Measurements from ENCODE around the gene GMPR. TPM values are rescaled to one million over a fixed set of nuclear protein-coding genes. Genes with fewer than 3 reads are reported as not detected.

Gene GMPR
- total RNA-seq, 1 experiment from 2014 or later, result 2.0 TPM

DNA sequence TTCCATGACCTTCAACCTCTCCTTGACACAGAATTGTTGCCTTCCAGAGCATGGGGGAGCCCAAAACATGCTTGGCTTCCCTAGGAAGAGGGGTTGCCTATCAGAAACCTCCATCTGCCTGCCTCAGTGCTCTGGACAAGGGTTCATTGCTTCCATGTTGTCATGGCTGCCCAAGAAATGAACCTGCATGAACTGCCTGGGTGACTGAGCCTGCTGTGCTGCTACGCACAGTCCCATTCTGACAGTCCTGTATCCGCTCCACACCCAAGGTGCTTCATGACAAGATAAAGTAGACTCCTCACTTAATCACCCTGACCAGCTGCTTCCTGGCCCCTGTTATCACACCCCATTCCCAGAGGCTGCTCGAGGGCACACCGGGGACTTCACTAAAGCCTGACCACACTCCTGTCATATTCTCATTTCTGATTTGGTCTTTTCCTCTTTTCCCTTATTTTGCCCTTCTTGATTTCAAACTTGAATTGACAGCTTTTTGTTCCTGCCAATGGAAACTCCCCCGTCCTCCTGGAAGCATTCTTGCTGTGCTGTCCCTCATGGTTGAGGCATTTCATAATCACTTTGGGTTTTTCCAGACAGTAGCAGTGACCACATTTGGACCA is 31.9 kb downstream of the GMPR start:
- H3K4me1 ChIP-seq (replicated peaks; ENCODE audit: insufficient read depth), result no peaks in the 10 kb centered on the region
- CTCF ChIA-PET, result no interaction called here
- BruUV-seq (replicated peaks), result no TSS peak

DNA sequence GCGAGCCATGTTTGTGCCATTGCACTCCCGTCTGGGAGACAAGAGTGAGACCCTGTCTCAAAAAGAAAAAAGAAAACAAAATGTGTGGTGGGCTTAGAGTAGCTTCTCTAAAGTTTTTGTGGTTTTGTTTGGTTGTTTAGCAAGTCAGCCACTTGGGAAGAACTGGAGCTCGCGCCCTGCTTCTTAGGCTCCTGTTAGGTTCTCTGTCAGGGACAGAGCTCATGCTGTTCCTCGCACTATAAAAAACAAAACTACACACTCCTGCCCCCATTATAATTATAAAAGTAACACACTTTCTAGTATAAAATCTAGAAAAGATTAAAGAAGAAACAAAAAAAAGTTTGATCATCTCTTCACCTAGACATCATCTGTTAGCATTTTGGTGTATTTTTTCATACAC is 33.0 kb downstream of the GMPR start:
- Histone ChIP-seq H3K9me2 (ENCODE audit: insufficient read depth) (no peaks in the 10 kb centered on the region), H3K9me3 (ENCODE audit: insufficient read depth, low read depth) (no peaks in the 10 kb centered on the region), H3K4me1 (replicated peaks; ENCODE audit: insufficient read depth) (no peaks in the 10 kb centered on the region), H3K4me2 (no peak overlapping the region), H3K4me3 (no peak overlapping the region), H3F3A (ENCODE audit: insufficient read depth, low read depth) (no peaks in the 10 kb centered on the region), H2AFZ (no peak overlapping the region), H4K20me1 (ENCODE audit: insufficient read depth) (no peaks in the 10 kb centered on the region), H3K27me3 (ENCODE audit: insufficient read depth, low read depth) (no peaks in the 10 kb centered on the region), H3K27ac (no peak overlapping the region), H3K79me2 (ENCODE audit: low read depth) (no peaks in the 10 kb centered on the region), H3K36me3 (ENCODE audit: low read depth) (no peaks in the 10 kb centered on the region)
- POLR2A ChIA-PET (ENCODE audit: unreplicated experiment), result no interaction called here
- DNase-seq, result no peak
- TF ChIP-seq, protein P1, sequence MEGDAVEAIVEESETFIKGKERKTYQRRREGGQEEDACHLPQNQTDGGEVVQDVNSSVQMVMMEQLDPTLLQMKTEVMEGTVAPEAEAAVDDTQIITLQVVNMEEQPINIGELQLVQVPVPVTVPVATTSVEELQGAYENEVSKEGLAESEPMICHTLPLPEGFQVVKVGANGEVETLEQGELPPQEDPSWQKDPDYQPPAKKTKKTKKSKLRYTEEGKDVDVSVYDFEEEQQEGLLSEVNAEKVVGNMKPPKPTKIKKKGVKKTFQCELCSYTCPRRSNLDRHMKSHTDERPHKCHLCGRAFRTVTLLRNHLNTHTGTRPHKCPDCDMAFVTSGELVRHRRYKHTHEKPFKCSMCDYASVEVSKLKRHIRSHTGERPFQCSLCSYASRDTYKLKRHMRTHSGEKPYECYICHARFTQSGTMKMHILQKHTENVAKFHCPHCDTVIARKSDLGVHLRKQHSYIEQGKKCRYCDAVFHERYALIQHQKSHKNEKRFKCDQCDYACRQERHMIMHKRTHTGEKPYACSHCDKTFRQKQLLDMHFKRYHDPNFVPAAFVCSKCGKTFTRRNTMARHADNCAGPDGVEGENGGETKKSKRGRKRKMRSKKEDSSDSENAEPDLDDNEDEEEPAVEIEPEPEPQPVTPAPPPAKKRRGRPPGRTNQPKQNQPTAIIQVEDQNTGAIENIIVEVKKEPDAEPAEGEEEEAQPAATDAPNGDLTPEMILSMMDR (conservative IDR thresholded peaks at IDR 0.05), result no peak
- TF ChIP-seq EZH2 (IDR thresholded peaks at IDR 0.05; ENCODE audit: low read depth), result no peak
- CTCF ChIA-PET, result interaction anchor here (0.7 kb wide), 2 partner anchors 241 to 973 kb away, joined by 3 to 8 read pairs; no protein-coding TSS in a partner anchor
- intact Hi-C loops (cut with micrococcal nuclease; ENCODE audit: unreplicated experiment), result no loop called here
- BruUV-seq (replicated peaks), result no TSS peak

More for the DNA sequence above, 31.9 kb downstream of the GMPR start:
- Histone ChIP-seq H3K4me3 (no peak overlapping the region), H3K79me2 (ENCODE audit: low read depth) (no peaks in the 10 kb centered on the region), H3K4me2 (no peak overlapping the region), H3K27me3 (ENCODE audit: insufficient read depth, low read depth) (peaks cover 8% of the 10 kb centered on the region; the same call in 1 of the 2 replicates), H3K9me3 (ENCODE audit: insufficient read depth, low read depth) (no peaks in the 10 kb centered on the region), H4K20me1 (ENCODE audit: insufficient read depth) (no peaks in the 10 kb centered on the region), H3F3A (ENCODE audit: insufficient read depth, low read depth) (no peaks in the 10 kb centered on the region), H3K27ac (no peak overlapping the region), H2AFZ (no peak overlapping the region), H3K9me2 (ENCODE audit: insufficient read depth) (no peaks in the 10 kb centered on the region), H3K36me3 (ENCODE audit: low read depth) (no peaks in the 10 kb centered on the region)
- intact Hi-C loops (cut with micrococcal nuclease; ENCODE audit: unreplicated experiment), result no loop called here
- TF ChIP-seq, protein P1 (conservative IDR thresholded peaks at IDR 0.05), result no peak
- TF ChIP-seq EZH2 (IDR thresholded peaks at IDR 0.05; ENCODE audit: low read depth), result no peak
- POLR2A ChIA-PET (ENCODE audit: unreplicated experiment), result interaction anchor here (0.5 kb wide), 1 partner anchor 873 kb away, joined by 5 read pairs; no protein-coding TSS in a partner anchor
- no peak for DNase-seq

DNA sequence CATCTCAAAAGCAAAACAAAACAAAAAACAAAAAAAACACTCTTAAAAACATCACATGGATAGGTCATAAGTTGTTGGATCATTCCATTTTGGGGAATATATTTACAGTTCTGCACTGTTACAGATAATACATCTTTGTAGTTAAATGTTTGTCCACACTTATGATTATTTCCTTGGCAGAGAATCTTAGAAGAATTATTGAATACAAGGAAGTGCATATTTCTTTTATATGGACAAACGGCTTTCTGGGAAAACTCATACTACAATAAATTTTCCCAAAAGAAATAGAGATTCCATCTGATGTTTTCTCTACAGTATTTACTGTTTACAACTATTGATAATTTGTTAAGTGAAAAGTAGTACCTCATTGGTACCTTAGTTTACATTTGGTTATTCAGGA is 33.8 kb downstream of the GMPR start:
- H3K36me3 ChIP-seq (ENCODE audit: low read depth), result no peaks in the 10 kb centered on the region
- CTCF ChIA-PET, result interaction anchor here (1.1 kb wide), 1 partner anchor 33 kb away, joined by 3 read pairs; no protein-coding TSS in a partner anchor
- no peaks in the 10 kb centered on the region for H3K27me3 ChIP-seq (ENCODE audit: insufficient read depth, low read depth)
- H4K20me1 ChIP-seq (ENCODE audit: insufficient read depth), result no peaks in the 10 kb centered on the region
- H3K9me2 ChIP-seq (ENCODE audit: insufficient read depth), result no peaks in the 10 kb centered on the region
- BruUV-seq (replicated peaks), result no TSS peak
- no peak overlapping the region for H3K27ac ChIP-seq
- no peaks in the 10 kb centered on the region for H3K9me3 ChIP-seq (ENCODE audit: insufficient read depth, low read depth)
- POLR2A ChIA-PET (ENCODE audit: unreplicated experiment), result no interaction called here
- no peak for TF ChIP-seq EZH2 (IDR thresholded peaks at IDR 0.05; ENCODE audit: low read depth)
- TF ChIP-seq, protein P1 (conservative IDR thresholded peaks at IDR 0.05), result no peak
- H3K4me1 ChIP-seq (replicated peaks; ENCODE audit: insufficient read depth), result no peaks in the 10 kb centered on the region; the same call in 1 of the 2 replicates
- DNase-seq, result no peak
- H3K79me2 ChIP-seq (ENCODE audit: low read depth), result no peaks in the 10 kb centered on the region
- H3K4me2 ChIP-seq, result no peak overlapping the region
- H3K4me3 ChIP-seq, result no peak overlapping the region
- intact Hi-C loops (cut with micrococcal nuclease; ENCODE audit: unreplicated experiment), result no loop called here
- H2AFZ ChIP-seq, result no peak overlapping the region
- H3F3A ChIP-seq (ENCODE audit: insufficient read depth, low read depth), result no peaks in the 10 kb centered on the region

Data from PC-9 (cell line).